AG04449 (cell line): Measurements from ENCODE around the gene CETP.
"Not testable (repeated sequence)": the region's sequence is repeated elsewhere in the genome, so short reads cannot be mapped to it uniquely, and the experiment has no call there.

Source experiments
- CTCF ChIA-PET: fragments of 350-600 bp; formaldehyde crosslinking; extraction: SDS; loops from one replicate; lab custom pipeline; 2021; ENCODE audit warnings: antibody characterized with exemption; lab: Yijun Ruan, JAX
- POLR2A ChIA-PET: fragments of 400-600, 350-600 bp; formaldehyde crosslinking; extraction: SDS; loops from one replicate; lab custom pipeline; 2020; ENCODE audit warnings: antibody characterized with exemption, inconsistent platforms; lab: Yijun Ruan, JAX
- DNase-seq: peaks from one replicate; pipeline ENCODE4 v3.0.0-alpha.2; 2010; ENCODE audit warnings: low read depth, low spot score
- H3K4me3 ChIP-seq: 2 replicates; pipeline ENCODE4 v1.5.1; 2011; ENCODE audit warnings: low read depth, mild to moderate bottlenecking, control low read depth, low read length
- TF ChIP-seq, protein P1 (sequence below): IDR thresholded peaks from one replicate; pipeline ENCODE4 v1.5.1; 2011; ENCODE audit warnings: mild to moderate bottlenecking, moderate library complexity, low read length, control low read depth, inconsistent platforms; ENCODE audit not compliant: insufficient read depth; ENCODE audit errors: missing control alignments

CETP gene

DNA sequence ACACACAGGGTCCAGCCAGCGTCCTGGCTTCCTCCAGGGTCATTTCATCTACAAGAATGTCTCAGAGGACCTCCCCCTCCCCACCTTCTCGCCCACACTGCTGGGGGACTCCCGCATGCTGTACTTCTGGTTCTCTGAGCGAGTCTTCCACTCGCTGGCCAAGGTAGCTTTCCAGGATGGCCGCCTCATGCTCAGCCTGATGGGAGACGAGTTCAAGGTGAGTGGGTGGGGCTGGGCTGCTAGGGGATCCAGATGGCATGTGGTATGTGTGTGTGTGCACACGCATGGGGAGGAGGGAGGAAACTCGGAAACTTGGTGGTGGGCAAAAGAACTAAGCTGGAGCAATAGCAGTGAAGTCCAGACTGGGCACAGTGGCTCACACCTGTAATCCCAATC is 11.5 kb downstream of the CETP start:
- no peak for DNase-seq
- ChIA-PET CTCF (interaction anchor here (1.0 to 1.5 kb wide), 3 partner anchors 8 to 106 kb away, joined by 3 to 6 read pairs (median 4); no protein-coding TSS in a partner anchor), POLR2A (no interaction called here)
- TF ChIP-seq, protein P1, sequence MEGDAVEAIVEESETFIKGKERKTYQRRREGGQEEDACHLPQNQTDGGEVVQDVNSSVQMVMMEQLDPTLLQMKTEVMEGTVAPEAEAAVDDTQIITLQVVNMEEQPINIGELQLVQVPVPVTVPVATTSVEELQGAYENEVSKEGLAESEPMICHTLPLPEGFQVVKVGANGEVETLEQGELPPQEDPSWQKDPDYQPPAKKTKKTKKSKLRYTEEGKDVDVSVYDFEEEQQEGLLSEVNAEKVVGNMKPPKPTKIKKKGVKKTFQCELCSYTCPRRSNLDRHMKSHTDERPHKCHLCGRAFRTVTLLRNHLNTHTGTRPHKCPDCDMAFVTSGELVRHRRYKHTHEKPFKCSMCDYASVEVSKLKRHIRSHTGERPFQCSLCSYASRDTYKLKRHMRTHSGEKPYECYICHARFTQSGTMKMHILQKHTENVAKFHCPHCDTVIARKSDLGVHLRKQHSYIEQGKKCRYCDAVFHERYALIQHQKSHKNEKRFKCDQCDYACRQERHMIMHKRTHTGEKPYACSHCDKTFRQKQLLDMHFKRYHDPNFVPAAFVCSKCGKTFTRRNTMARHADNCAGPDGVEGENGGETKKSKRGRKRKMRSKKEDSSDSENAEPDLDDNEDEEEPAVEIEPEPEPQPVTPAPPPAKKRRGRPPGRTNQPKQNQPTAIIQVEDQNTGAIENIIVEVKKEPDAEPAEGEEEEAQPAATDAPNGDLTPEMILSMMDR: no peak
- H3K4me3 ChIP-seq: no peak overlapping the region

DNA sequence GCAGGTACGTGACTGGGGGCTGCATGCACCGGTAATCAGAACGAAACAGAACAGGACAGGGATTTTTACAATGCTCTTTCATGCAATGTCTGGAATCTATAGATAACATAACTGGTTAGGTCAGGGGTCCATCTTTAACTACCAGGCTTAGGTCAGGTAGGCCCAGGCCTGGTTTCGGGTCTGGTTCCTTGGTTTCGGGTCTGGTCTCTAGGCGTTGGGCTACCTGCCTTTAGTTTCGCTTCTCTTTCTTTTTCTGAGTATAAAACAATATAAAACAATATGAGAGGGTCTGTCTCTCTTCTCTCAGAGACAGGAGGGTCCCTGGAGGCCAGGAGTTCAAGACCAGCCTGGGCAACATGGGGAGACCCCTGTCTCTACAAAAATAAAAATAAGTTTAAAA is 12.1 kb downstream of the CETP start:
- POLR2A ChIA-PET, DNase-seq, H3K4me3 ChIP-seq: not testable (repeated sequence)
- CTCF ChIA-PET: interaction anchor here (1.0 kb wide), 2 partner anchors 9 to 72 kb away, joined by 3 to 4 read pairs; no protein-coding TSS in a partner anchor

DNA sequence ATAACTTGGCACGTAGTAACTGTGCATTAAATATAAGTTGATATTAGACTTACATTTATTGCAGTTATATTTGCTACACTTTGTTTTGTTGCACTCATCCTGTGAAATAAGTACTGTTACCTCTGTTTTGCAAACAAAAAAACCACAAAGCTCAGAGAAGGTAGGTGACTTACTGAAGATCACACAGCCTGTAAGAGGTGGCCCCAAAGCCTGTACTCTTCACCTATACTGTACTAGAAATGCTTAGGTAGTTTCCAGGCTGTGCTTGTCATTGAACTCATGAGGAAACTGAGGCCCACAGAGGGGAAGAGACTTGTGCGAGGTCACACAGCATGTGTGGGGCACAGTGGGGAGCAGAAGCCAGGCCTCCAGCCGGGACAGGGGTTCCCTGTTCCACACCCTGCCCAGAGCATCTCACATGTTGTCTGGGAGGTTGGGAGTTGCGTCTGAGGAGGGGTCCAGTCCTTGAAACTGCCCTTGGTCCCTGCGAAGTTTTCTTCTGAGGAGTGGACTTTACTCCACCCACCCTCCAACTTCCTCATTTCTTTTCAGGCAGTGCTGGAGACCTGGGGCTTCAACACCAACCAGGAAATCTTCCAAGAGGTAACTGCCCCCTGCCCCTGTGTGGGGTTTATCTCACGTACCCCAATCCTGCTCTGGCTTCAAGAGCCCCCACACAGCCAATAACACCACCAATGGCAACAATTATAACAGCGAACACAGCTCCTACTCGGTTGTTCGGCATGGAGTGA is 13.0 kb downstream of the CETP start:
- DNase-seq: no peak
- CTCF ChIA-PET: interaction anchor here (0.7 to 2.1 kb wide), 3 partner anchors 9 to 182 kb away, joined by 3 to 5 read pairs (median 3); no protein-coding TSS in a partner anchor
- TF ChIP-seq, protein P1: no peak
- no peak overlapping the region for H3K4me3 ChIP-seq
- POLR2A ChIA-PET: no interaction called here

DNA sequence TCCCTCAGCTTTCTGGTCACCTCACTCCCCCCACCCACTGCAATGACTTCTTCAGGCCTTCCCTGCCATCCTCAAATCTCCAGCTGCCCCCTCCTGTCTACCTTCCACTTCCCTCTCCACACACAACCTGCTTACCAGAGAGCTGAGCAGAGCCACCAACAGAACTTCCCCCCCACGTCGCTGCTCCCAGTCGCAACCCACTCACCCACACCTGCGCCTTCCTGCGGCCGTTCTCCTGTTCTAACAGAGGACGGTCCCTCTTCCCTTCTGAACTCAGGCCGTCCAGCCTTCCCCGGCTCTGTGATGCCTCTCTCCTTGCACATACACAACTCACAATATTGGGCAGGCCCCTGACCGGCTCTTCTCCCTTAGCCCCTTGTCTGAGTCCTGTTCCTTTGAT is 14.0 kb downstream of the CETP start:
- POLR2A ChIA-PET: no interaction called here
- TF ChIP-seq, protein P1: no peak
- CTCF ChIA-PET: interaction anchor here (1.3 to 5.2 kb wide), 3 partner anchors 10 to 183 kb away, joined by 3 to 40 read pairs (median 5); no protein-coding TSS in a partner anchor
- H3K4me3 ChIP-seq: no peak overlapping the region
- no peak for DNase-seq

DNA sequence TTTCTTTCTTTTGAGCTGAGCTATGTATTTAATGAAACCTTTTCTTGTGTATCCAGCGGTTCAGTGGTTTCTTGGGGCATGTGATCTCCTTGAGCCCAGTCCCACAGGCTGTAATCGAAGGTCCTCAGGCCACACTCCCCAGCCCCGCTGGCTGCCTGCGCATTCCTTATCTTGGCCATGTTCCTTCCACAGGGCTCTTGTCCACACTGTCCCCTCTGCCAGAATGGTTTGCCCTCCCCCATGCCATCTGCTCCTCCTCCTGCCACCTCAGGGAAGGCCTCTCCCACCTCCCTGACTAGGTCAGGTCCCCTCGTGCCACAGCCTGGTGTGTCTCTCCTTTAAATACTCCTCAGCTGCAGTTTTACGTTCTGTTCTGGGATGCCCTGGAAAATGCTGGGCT is 15.5 kb downstream of the CETP start:
- no peak overlapping the region for H3K4me3 ChIP-seq
- TF ChIP-seq, protein P1: no peak
- no peak for DNase-seq
- ChIA-PET CTCF (interaction anchor here (0.8 to 5.2 kb wide), 4 partner anchors 9 to 184 kb away, joined by 3 to 40 read pairs (median 3); no protein-coding TSS in a partner anchor), POLR2A (interaction anchor here (0.6 to 1.0 kb wide), 2 partner anchors 16 to 46 kb away, joined by 3 to 4 read pairs; no protein-coding TSS in a partner anchor)

DNA sequence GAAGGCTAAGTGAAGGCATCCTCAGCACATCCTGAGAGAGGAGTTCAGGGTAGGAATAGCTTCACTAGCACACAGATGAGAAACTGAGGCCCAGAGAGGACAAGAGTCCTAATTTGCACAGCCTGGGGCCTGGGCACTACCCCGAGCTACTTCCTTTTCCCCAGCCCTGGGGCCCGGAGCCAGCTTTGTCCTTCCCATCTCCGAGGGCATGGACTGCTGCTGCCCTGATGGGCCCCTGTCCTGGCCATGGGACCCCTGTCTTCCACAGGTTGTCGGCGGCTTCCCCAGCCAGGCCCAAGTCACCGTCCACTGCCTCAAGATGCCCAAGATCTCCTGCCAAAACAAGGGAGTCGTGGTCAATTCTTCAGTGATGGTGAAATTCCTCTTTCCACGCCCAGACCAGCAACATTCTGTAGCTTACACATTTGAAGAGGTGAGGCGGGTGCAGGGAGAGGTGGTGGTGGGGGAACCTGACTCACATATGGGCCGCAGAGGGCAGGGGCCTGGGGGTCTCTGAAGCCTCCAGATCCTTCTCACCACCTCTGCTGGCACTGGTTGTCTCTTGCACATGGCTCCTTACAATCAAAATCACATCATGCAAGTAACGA is 16.2 kb downstream of the CETP start:
- DNase-seq: no peak
- TF ChIP-seq, protein P1: no peak
- H3K4me3 ChIP-seq: no peak overlapping the region
- ChIA-PET POLR2A (interaction anchor here (0.6 to 1.0 kb wide), 3 partner anchors 17 to 90 kb away, joined by 3 to 4 read pairs (median 3); no protein-coding TSS in a partner anchor), CTCF (interaction anchor here (0.6 to 5.2 kb wide), 5 partner anchors 9 to 185 kb away, joined by 3 to 40 read pairs (median 3); no protein-coding TSS in a partner anchor)
